Stimulated activated CD8-positive, alpha-beta memory T cell treated with anti-CD3 and anti-CD28 coated beads, Interleukin-7, amount 100 ng/mL, for 24 hours (primary cell): Measurements from ENCODE around the gene GLTP.
A peak's percentile ranks its signal among the peaks of the same experiment; 100 is the strongest.

Experiments
- DNase-seq: peaks from one replicate; pipeline ENCODE4 v3.0.0-alpha.2; 2020; ENCODE audit warnings: low read depth

GLTP gene

GRCh38 chr12:109820816-109821381 lies 59.4 kb downstream of the GLTP start:
- no peak for DNase-seq

- no peak for DNase-seq
Observed at GRCh38 chr12:109818905-109819500, 61.3 kb downstream of the GLTP start.

DNA sequence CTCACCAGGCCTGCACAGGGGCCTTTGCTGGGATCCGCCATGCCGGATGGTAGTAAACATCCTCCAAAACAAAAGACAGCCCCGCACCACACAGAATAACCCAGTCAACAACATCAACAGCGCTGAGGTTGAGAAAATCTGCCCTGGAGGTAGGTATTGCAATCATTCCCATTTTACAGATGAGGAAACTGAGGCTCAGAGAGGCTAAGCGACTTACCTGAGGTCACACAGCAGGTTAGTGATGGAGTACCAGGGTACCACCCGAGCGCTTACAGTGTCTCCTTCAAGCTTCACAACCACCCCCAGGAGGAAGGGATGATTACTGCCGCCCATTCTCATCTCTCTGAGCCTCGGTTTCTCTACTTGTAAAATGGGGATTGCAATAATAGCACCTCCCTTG lies 62.1 kb downstream of the GLTP start:
- no peak for DNase-seq

GRCh38 chr12:109817627-109818231 lies 62.6 kb downstream of the GLTP start:
- DNase-seq: no peak

DNA sequence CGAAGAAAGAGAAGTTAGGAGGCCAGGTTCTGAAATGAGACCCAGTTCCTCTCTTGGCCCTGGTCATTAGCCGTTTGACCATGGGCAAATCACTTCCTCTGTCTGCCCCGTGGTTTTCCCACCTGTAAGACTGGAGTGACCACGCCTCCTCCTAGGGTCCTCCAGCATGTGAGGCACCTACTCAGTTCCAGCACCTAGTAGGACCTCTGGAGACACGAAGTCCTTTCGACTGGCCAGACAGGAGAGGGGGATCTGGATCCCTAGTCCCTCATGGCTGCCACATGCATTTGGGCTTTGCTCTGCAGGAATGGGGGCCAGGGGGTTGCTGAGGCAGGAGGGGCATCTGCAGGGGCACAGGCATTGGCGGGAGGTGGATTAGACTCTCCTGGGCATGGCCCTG lies 63.5 kb downstream of the GLTP start:
- DNase-seq: no peak

GRCh38 chr12:109815757-109816617 lies 64.4 kb downstream of the GLTP start:
- DNase-seq: no peak

GRCh38 chr12:109815225-109815624 lies 65.1 kb downstream of the GLTP start:
- no peak for DNase-seq

DNA sequence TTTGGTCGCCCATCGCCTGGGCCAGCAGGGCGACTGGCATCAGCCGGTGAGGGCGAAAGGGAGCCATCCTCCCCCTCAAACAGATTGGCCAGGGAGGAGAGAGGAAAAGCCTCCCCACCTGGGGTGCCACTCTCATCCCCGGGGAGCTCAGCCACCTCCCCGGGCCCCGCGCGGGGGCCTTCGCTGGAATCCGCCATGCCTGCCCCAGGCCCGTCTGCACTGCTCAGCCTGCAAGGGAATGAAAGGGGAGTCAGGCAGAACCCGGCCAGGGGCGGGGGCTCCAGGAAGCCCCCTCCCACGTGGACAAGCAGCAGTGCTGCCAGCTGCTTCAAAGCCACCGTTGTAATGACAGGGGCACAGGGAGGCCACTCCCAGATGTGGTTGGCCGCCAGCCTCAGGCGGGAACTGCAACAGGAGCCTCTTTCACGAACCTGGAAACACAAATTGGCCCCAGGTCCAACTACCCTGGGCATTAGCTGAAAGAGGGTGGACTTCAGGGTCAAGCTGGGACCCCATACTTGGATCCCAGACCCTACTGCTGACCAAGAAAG lies 65.7 kb downstream of the GLTP start:
- no peak for DNase-seq

- DNase-seq: no peak
Observed at GRCh38 chr12:109813810-109814416, 66.4 kb downstream of the GLTP start.

- no peak for DNase-seq
Observed at GRCh38 chr12:109811624-109811995, 68.7 kb downstream of the GLTP start.

- no peak for DNase-seq
Observed at GRCh38 chr12:109810954-109811623, 69.3 kb downstream of the GLTP start.

DNA sequence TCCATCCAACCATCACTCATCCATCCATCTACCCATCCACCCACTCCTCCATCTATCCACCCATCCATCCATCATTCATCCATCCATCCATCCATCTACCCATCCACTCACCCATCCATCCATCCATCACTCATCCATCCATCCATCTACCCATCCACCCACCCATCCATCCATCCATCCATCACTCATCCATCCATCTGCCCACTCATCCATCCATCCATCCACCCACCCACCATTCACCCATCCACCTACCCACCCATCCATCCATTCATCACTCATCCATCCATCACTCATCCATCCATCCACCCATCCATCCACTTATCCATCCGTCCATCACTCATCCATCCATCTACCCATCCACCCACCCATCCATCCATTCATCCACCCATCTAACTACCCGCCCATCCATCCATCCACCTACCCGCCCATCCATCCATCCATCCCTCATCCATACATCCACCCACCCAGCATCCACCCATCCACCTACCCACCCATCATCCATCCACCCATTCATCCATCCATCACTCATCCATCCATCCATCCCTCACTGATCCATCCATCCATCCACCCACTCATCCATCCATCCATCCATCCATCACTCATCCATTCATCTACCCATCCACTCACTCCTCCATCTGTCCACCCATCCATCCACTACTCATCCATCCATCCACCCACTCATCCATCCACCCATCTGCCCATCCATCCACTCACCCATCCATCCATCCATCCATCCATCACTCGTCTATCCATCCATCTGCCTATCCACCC lies 71.3 kb downstream of the GLTP start:
- DNase-seq: no peak

GRCh38 chr12:109807954-109808643 lies 72.2 kb downstream of the GLTP start:
- DNase-seq: no peak

GRCh38 chr12:109804820-109805761 lies 75.2 kb downstream of the GLTP start:
- DNase-seq: peak; percentile 30

DNA sequence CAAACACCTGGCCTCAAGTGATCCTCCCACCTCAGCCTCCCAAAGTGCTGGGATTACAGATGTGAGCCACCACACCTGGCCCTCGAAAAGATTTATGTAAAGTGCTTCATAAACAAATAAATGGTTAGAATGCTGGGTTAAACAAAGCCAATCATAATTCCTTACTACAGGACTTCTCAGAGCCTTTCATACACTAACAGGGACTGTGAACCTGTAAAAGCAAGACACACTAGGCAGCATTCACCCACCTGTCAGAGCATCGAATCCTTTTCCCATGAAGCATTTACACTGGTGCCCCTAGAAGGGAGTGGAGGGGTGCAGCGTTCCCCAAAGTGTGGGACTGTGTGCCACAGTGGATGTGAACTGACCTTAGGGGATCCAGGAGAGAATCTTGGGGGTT lies 76.7 kb downstream of the GLTP start:
- DNase-seq: no peak

- DNase-seq: no peak
Observed at GRCh38 chr12:109802828-109803227, 77.5 kb downstream of the GLTP start.
